HEK293 (cell line): ENCODE results near the gene MRPL14.

Experiments
- CTCF ChIP-seq: fragments of 450-650 bp; formaldehyde crosslinking; IDR thresholded peaks from 2 replicates; pipeline ENCODE4 v1.5.1; 2016; ENCODE audit warnings: missing biosample characterization, missing genetic modification characterization
- KLF1 ChIP-seq: fragments of 450-650 bp; formaldehyde crosslinking; IDR thresholded peaks from 2 replicates; pipeline ENCODE4 v1.5.1; 2016; ENCODE audit warnings: missing biosample characterization, missing genetic modification characterization
- MZF1 ChIP-seq: fragments of 450-650 bp; formaldehyde crosslinking; IDR thresholded peaks from 2 replicates; pipeline ENCODE4 v1.5.1; 2017; ENCODE audit warnings: missing biosample characterization, missing genetic modification characterization, borderline replicate concordance
- SP3 ChIP-seq: fragments of 450-650 bp; formaldehyde crosslinking; IDR thresholded peaks from 2 replicates; pipeline ENCODE4 v1.5.1; 2016; ENCODE audit warnings: missing biosample characterization, missing genetic modification characterization
- ZNF140 ChIP-seq: fragments of 450-650 bp; formaldehyde crosslinking; IDR thresholded peaks from 2 replicates; pipeline ENCODE4 v1.5.1; 2016; ENCODE audit warnings: missing biosample characterization, missing genetic modification characterization
- ZNF174 ChIP-seq: fragments of 450-650 bp; formaldehyde crosslinking; IDR thresholded peaks from 2 replicates; pipeline ENCODE4 v1.5.0; 2017; ENCODE audit warnings: missing biosample characterization, mild to moderate bottlenecking, missing genetic modification characterization
- ZNF518A ChIP-seq: fragments of 450-650 bp; formaldehyde crosslinking; conservative IDR thresholded peaks from 2 replicates; pipeline ENCODE4 v1.5.1; 2016; ENCODE audit warnings: low read depth, missing biosample characterization, missing genetic modification characterization
- ZNF521 ChIP-seq: fragments of 450-650 bp; formaldehyde crosslinking; IDR thresholded peaks from 2 replicates; pipeline ENCODE4 v1.5.1; 2017; ENCODE audit warnings: missing biosample characterization, mild to moderate bottlenecking, missing genetic modification characterization
- ZNF530 ChIP-seq: fragments of 450-650 bp; formaldehyde crosslinking; IDR thresholded peaks from 2 replicates; pipeline ENCODE4 v1.5.1; 2016; ENCODE audit warnings: low read depth, missing biosample characterization, missing genetic modification characterization
- ZNF558 ChIP-seq: fragments of 450-650 bp; formaldehyde crosslinking; IDR thresholded peaks from 2 replicates; pipeline ENCODE4 v1.5.1; 2016; ENCODE audit warnings: missing biosample characterization, missing genetic modification characterization
- ZNF600 ChIP-seq: fragments of 450-650 bp; formaldehyde crosslinking; IDR thresholded peaks from 2 replicates; pipeline ENCODE4 v1.5.1; 2016; ENCODE audit warnings: missing biosample characterization, missing genetic modification characterization
- ZNF639 ChIP-seq: fragments of 450-650 bp; formaldehyde crosslinking; IDR thresholded peaks from 2 replicates; pipeline ENCODE4 v1.5.1; 2016; ENCODE audit warnings: missing biosample characterization, missing genetic modification characterization

- TF ChIP-seq ZNF600 (no peak), ZNF558 (tag by site-specific recombination) (no peak), KLF1 (tag by site-specific recombination) (no peak), ZNF518A (tag by site-specific recombination) (no peak), SP3 (tag by site-specific recombination) (no peak), ZNF140 (no peak), ZNF530 (no peak), CTCF (no peak), ZNF639 (tag by site-specific recombination) (no peak), ZNF521 (no peak), MZF1 (tag by site-specific recombination) (no peak), ZNF174 (tag by site-specific recombination) (no peak)
These were observed 29.4 kb downstream of the MRPL14 start for GRCh38 chr6:44097782-44098317.
